ENCODE data around the gene FAXDC2.

FAXDC2 gene

DNA sequence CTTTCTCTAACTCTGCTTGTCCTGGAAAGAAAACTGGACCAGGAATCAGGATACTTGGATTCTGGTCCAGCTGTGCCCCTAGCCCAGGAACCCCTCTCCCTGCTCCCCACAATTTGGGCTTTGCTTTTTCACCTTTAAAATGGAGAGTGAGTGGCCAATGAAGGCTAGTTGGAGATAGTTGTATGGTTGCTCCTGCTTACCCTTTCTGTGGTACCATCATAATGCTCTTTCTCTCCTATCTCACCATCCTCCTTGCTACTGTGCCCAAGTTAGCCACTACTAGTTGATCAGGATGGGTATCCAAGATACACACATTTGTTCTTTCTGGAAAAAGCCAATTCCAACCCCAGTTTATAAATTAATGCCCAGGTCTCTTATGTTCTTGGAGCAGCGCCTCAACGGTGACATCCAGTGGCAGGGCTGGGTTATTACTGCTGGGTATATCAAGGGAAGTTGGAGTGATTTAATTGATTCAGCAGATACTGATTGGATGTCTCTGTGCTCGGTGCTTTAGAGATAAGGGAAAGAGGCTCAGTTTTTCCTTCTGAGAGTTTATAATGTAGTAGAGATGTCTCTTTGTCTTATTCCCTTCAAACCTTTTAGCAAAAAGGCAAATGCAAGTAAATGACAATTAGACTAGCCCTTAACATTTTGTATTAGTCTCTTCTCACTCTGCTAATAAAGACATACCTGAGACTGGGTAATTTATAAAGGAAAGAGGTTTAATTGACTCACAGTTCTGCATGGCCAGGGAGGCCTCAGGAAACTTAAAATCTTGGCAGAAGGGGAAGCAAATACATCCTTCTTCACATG, 38.5 kb downstream of the FAXDC2 start:
- peaks cover 76% of the 10 kb centered on the region for H3K36me3 ChIP-seq (ENCODE audit: insufficient read depth, low read length)
- no peak overlapping the region for H3K4me3 ChIP-seq (ENCODE audit: low read length)
- no peaks in the 10 kb centered on the region for H3K27me3 ChIP-seq (ENCODE audit: control insufficient read depth, insufficient read depth, low read length)
- no peak overlapping the region for H3K9ac ChIP-seq (ENCODE audit: low read depth, low read length)
- H3K4me1 ChIP-seq (ENCODE audit: control insufficient read depth, insufficient read depth, low read length), result no peaks in the 10 kb centered on the region
- H3K4me2 ChIP-seq (ENCODE audit: low read length), result no peak overlapping the region
- H3K9me3 ChIP-seq (replicated peaks; ENCODE audit: low read length), result no peaks in the 10 kb centered on the region

DNA sequence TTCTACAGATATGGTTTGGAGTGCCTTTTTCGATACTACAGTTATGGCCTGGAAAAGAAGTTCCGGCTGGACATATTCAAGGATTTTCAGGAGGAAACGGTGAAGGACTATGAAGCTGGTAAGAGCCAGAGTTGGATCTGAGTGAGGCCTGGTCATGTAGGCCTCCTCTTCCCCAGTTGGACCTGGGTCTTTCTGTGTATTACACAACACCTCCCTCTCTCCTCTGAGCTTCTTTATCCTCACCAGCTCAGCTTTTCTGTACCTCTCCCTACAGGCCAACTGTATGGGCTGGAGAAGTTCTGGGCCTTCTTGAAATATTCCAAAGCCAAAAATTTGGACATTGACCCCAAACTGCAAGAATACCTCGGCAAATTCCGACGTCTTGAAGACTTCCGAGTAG, 39.2 kb downstream of the FAXDC2 start:
- peaks cover 76% of the 10 kb centered on the region for H3K36me3 ChIP-seq (ENCODE audit: insufficient read depth, low read length)
- no peaks in the 10 kb centered on the region for H3K4me1 ChIP-seq (ENCODE audit: control insufficient read depth, insufficient read depth, low read length)
- H3K27me3 ChIP-seq (ENCODE audit: control insufficient read depth, insufficient read depth, low read length), result no peaks in the 10 kb centered on the region
- no peak overlapping the region for H3K9ac ChIP-seq (ENCODE audit: low read depth, low read length)
- H3K9me3 ChIP-seq (replicated peaks; ENCODE audit: low read length), result no peaks in the 10 kb centered on the region
- no peak overlapping the region for H3K4me3 ChIP-seq (ENCODE audit: low read length)
- H3K4me2 ChIP-seq (ENCODE audit: low read length), result no peak overlapping the region

DNA sequence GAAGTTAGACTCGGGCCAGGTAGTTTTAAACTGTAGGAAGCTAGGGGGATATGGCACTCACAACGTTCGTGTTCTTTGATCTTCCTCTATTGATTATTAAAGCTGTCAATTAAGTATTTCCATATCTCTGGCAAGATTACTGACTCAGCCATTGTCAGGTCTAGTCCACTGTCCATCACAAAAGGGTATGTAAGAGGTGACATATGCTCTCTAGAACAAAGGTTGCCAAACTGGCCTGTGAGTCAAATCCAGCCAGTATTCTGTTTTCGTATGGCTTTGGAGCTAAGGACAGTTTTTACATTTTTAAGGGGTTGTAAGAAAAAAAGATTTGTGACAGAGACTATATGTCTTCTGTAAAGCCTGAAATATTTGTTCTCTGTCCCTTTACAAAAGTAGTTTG, 44.2 kb downstream of the FAXDC2 start:
- H3K4me2 ChIP-seq (ENCODE audit: low read length), result no peak overlapping the region
- no peaks in the 10 kb centered on the region for H3K4me1 ChIP-seq (ENCODE audit: control insufficient read depth, insufficient read depth, low read length)
- H3K9me3 ChIP-seq (replicated peaks; ENCODE audit: low read length), result no peaks in the 10 kb centered on the region
- peaks cover 86% of the 10 kb centered on the region for H3K36me3 ChIP-seq (ENCODE audit: insufficient read depth, low read length)
- H3K9ac ChIP-seq (ENCODE audit: low read depth, low read length), result no peak overlapping the region
- H3K4me3 ChIP-seq (ENCODE audit: low read length), result no peak overlapping the region
- H3K27me3 ChIP-seq (ENCODE audit: control insufficient read depth, insufficient read depth, low read length), result no peaks in the 10 kb centered on the region

DNA sequence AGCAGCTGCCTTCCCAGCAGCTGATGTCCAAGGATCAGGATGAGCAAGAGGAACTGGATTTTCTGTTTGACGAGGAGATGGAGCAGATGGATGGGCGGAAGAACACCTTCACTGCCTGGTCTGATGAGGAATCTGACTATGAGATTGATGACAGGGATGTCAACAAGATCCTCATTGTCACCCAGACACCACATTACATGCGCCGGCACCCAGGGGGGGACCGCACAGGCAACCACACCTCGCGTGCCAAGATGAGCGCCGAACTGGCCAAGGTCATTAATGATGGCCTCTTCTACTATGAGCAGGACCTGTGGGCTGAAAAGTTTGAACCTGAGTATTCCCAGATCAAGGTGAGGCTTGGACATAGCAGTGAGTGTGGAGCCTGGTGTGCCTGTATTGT, 48.4 kb downstream of the FAXDC2 start:
- peaks cover 95% of the 10 kb centered on the region for H3K36me3 ChIP-seq (ENCODE audit: insufficient read depth, low read length)
- no peak overlapping the region for H3K4me2 ChIP-seq (ENCODE audit: low read length)
- H3K4me3 ChIP-seq (ENCODE audit: low read length), result no peak overlapping the region
- H3K9ac ChIP-seq (ENCODE audit: low read depth, low read length), result no peak overlapping the region
- H3K4me1 ChIP-seq (ENCODE audit: control insufficient read depth, insufficient read depth, low read length), result no peaks in the 10 kb centered on the region
- no peaks in the 10 kb centered on the region for H3K9me3 ChIP-seq (replicated peaks; ENCODE audit: low read length)
- H3K27me3 ChIP-seq (ENCODE audit: control insufficient read depth, insufficient read depth, low read length), result no peaks in the 10 kb centered on the region

DNA sequence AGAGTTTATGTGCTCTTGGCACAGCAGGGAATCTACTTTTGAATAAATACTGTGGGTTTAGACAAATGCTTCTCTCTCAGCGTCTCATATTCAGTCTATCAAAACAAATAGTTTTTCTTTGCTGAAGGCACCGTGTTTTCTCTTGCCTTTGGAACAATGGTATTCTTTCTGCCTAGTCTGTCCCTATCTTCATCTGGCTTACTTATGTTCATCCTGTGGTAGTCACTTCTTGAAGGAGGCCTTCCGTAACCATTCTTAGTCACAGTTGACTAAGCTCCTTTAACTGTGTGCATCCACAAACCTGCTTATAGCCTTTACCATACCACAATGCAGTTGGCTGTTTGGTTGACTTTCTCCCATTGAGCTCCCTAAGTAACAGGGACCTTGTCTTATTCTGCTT, 49.3 kb downstream of the FAXDC2 start:
- Histone ChIP-seq H3K4me3 (ENCODE audit: low read length) (no peak overlapping the region), H3K27me3 (ENCODE audit: control insufficient read depth, insufficient read depth, low read length) (no peaks in the 10 kb centered on the region), H3K9me3 (replicated peaks; ENCODE audit: low read length) (no peaks in the 10 kb centered on the region), H3K36me3 (ENCODE audit: insufficient read depth, low read length) (peaks cover 93% of the 10 kb centered on the region), H3K4me1 (ENCODE audit: control insufficient read depth, insufficient read depth, low read length) (no peaks in the 10 kb centered on the region), H3K9ac (ENCODE audit: low read depth, low read length) (no peak overlapping the region), H3K4me2 (ENCODE audit: low read length) (no peak overlapping the region)

DNA sequence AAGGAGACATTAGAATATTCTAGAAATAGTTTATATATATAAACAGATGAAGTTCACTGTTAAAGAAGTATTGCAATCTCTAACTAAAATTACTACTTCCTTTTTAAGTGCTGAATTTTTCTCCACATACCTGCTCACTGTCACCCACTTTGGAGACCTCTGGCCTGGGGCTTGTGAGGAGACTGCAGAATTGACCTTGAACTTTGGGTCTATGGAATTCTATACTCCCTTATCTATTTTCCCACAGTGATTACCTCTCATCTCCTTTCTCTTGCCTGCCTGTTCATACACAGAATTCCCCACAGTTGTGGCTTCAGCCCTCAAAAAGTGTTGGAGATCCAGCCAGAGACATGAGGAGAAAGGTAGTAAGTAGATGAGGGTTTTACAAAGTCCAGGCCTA, 49.8 kb downstream of the FAXDC2 start:
- Histone ChIP-seq H3K36me3 (ENCODE audit: insufficient read depth, low read length) (peaks cover 89% of the 10 kb centered on the region), H3K4me3 (ENCODE audit: low read length) (no peak overlapping the region), H3K4me1 (ENCODE audit: control insufficient read depth, insufficient read depth, low read length) (no peaks in the 10 kb centered on the region), H3K9me3 (replicated peaks; ENCODE audit: low read length) (no peaks in the 10 kb centered on the region), H3K9ac (ENCODE audit: low read depth, low read length) (no peak overlapping the region), H3K4me2 (ENCODE audit: low read length) (no peak overlapping the region), H3K27me3 (ENCODE audit: control insufficient read depth, insufficient read depth, low read length) (no peaks in the 10 kb centered on the region)

DNA sequence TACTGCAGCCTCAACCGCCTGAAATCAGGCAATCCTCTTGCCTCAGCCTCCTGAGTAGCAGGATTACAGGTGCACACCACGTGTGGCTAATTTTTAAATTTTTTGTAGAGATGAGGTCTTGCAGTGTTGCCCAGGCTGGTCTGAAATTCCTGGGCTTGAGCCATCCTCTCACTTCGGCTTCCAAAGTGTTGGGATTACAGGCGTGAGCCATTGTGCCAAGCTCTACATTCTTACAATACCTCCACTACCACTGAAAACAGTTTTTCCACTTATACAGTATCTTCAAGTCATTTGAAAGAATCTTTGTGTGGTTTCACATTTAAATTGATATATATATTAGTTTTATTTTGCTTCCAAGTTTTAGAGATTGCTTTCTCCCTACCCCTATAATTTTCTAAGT, 52.6 kb downstream of the FAXDC2 start:
- Histone ChIP-seq H3K4me2 (ENCODE audit: low read length) (no peak overlapping the region), H3K9ac (ENCODE audit: low read depth, low read length) (no peak overlapping the region), H3K36me3 (ENCODE audit: insufficient read depth, low read length) (peaks cover 88% of the 10 kb centered on the region), H3K9me3 (replicated peaks; ENCODE audit: low read length) (no peaks in the 10 kb centered on the region), H3K4me1 (ENCODE audit: control insufficient read depth, insufficient read depth, low read length) (no peaks in the 10 kb centered on the region), H3K4me3 (ENCODE audit: low read length) (no peak overlapping the region), H3K27me3 (ENCODE audit: control insufficient read depth, insufficient read depth, low read length) (no peaks in the 10 kb centered on the region)

DNA sequence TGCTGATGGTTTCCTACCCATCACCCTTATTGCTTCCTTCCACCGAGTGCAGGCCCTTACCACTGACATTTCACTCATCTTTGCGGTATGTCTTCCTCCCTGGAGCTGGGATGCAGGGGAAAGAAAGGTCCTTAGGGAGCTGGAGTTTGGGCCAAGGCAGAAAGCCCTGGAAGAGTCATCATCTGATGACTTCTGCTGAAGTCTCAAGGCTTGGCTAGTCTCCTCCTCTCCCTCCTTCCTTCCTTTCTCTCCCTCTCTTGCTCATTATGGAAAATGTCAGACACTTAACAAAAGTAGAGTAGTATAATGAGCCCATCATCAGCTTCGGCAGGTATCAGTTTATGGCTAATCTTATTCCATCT, 55.2 kb downstream of the FAXDC2 start:
- no peak overlapping the region for H3K4me2 ChIP-seq (ENCODE audit: low read length)
- H3K4me1 ChIP-seq (ENCODE audit: control insufficient read depth, insufficient read depth, low read length), result no peaks in the 10 kb centered on the region
- H3K36me3 ChIP-seq (ENCODE audit: insufficient read depth, low read length), result peaks cover 83% of the 10 kb centered on the region
- no peaks in the 10 kb centered on the region for H3K27me3 ChIP-seq (ENCODE audit: control insufficient read depth, insufficient read depth, low read length)
- no peak overlapping the region for H3K4me3 ChIP-seq (ENCODE audit: low read length)
- H3K9me3 ChIP-seq (replicated peaks; ENCODE audit: low read length), result no peaks in the 10 kb centered on the region
- H3K9ac ChIP-seq (ENCODE audit: low read depth, low read length), result no peak overlapping the region

DNA sequence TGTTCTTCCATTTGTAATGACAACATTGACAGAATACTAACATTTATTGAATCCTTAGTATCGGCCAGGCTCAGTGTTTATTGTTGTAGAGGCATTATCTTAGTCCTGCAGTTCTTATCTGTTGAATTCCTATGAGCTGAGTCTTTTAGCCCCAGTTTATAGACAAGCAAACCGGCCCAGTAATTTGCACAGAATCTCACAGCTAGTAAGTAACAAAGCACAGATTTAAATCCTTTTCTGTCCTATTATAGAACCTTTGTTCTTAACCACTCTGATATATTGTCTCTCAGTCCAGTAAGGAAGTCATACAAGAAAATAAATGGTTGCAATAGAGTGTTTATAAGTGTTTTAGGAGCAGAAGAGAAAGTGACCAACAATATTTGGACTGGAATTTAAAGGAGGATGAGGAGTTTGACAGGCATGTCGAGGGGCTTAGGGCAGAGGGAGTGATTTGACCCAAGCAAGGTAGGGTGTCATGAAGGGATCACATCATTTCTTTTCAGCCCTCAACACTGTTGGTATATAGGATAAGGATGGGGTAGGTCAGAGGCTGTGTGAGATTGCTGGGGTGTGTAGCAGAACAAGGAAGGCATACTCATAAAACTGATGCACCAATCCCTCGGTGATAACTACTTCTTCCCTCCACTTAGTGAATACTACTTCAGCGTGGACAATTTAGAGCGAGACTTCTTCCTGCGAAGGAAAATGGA, 55.7 kb downstream of the FAXDC2 start:
- no peaks in the 10 kb centered on the region for H3K4me1 ChIP-seq (ENCODE audit: control insufficient read depth, insufficient read depth, low read length)
- no peak overlapping the region for H3K4me2 ChIP-seq (ENCODE audit: low read length)
- H3K9me3 ChIP-seq (replicated peaks; ENCODE audit: low read length), result no peaks in the 10 kb centered on the region
- no peak overlapping the region for H3K9ac ChIP-seq (ENCODE audit: low read depth, low read length)
- peaks cover 81% of the 10 kb centered on the region for H3K36me3 ChIP-seq (ENCODE audit: insufficient read depth, low read length)
- H3K4me3 ChIP-seq (ENCODE audit: low read length), result no peak overlapping the region
- H3K27me3 ChIP-seq (ENCODE audit: control insufficient read depth, insufficient read depth, low read length), result no peaks in the 10 kb centered on the region

DNA sequence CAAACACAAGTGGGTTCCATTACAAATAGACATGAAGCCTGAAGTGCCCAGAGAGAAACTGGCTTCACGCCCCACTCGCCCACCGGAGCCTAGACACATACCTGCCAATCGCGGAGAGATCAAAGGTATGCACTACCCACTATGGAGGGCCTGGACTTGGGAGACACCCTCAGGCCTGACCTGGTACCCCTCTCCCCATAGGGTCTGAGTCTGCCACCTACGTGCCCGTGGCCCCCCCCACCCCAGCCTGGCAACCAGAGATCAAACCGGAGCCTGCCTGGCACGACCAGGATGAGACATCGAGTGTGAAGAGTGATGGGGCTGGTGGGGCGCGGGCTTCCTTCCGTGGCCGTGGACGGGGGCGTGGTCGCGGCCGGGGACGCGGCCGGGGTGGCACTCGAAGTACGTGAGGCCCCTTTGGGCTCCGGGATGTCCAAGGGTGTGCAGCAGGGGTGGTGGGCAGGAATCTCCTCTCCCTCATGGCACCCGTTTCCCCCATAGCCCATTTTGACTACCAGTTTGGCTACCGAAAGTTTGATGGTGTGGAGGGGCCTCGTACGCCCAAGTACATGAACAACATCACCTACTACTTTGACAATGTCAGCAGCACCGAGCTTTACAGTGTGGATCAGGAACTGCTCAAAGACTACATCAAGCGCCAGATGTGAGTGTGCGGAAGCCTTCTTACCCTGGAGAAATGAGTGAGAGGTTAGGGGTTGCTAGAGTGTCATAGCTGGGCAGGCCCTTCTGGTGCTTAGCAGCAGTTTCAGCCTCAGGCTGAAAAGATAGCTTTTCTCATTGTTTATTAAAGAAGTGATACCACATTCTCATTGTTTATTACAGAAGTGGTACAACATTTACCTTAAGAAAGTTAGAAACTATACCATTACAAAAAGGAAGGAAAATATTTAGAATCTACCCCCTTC, 56.5 kb downstream of the FAXDC2 start:
- Histone ChIP-seq H3K4me1 (ENCODE audit: control insufficient read depth, insufficient read depth, low read length) (no peaks in the 10 kb centered on the region), H3K27me3 (ENCODE audit: control insufficient read depth, insufficient read depth, low read length) (no peaks in the 10 kb centered on the region)

DNA sequence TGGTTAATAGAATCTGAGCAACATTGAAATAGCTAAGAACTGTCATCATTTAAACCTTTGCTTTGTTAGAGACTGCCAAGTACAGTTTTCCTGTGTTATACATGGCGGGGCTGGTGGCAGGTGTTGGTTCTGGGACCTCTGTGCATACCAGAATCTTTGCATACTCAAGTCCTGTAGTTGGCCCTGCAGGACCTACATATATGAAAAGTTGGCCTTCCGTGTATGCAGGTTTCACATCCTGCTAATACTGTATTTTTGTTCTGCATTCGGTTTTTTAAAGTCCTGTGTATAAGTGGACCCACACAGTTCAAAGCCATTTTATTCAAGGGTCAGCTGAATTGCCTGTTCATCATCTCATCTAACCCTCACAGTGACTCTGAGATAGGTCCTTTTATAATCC, 58.9 kb downstream of the FAXDC2 start:
- Histone ChIP-seq H3K4me1 (ENCODE audit: control insufficient read depth, insufficient read depth, low read length) (peaks cover 5% of the 10 kb centered on the region), H3K36me3 (ENCODE audit: insufficient read depth, low read length) (peaks cover 56% of the 10 kb centered on the region), H3K4me3 (ENCODE audit: low read length) (no peak overlapping the region), H3K4me2 (ENCODE audit: low read length) (no peak overlapping the region), H3K27me3 (ENCODE audit: control insufficient read depth, insufficient read depth, low read length) (no peaks in the 10 kb centered on the region), H3K9ac (ENCODE audit: low read depth, low read length) (no peak overlapping the region), H3K9me3 (replicated peaks; ENCODE audit: low read length) (no peaks in the 10 kb centered on the region)

More for the DNA sequence above, 56.5 kb downstream of the FAXDC2 start:
- peaks cover 72% of the 10 kb centered on the region for H3K36me3 ChIP-seq (ENCODE audit: insufficient read depth, low read length)
- no peaks in the 10 kb centered on the region for H3K9me3 ChIP-seq (replicated peaks; ENCODE audit: low read length)
- no peak overlapping the region for H3K4me2 ChIP-seq (ENCODE audit: low read length)
- no peak overlapping the region for H3K9ac ChIP-seq (ENCODE audit: low read depth, low read length)
- H3K4me3 ChIP-seq (ENCODE audit: low read length), result no peak overlapping the region
